ENCODE data around the gene LAPTM5.

LAPTM5 gene

GRCh38 chr1:30741239-30741894 lies 16.2 kb downstream of the LAPTM5 start:
- no peak for DNase-seq

- no peak for DNase-seq
Observed at GRCh38 chr1:30740251-30741238, 17.0 kb downstream of the LAPTM5 start.

GRCh38 chr1:30739601-30740000 lies 18.0 kb downstream of the LAPTM5 start:
- no peak for DNase-seq

GRCh38 chr1:30738715-30739559 lies 18.6 kb downstream of the LAPTM5 start:
- DNase-seq: no peak

- no peak for DNase-seq
Observed at GRCh38 chr1:30738040-30738714, 19.4 kb downstream of the LAPTM5 start.

GRCh38 chr1:30737357-30738039 lies 20.1 kb downstream of the LAPTM5 start:
- no peak for DNase-seq

- DNase-seq: no peak
Observed at GRCh38 chr1:30735668-30736498, 21.7 kb downstream of the LAPTM5 start.

GRCh38 chr1:30735124-30735523 lies 22.4 kb downstream of the LAPTM5 start:
- DNase-seq: no peak

- DNase-seq: no peak
Observed at GRCh38 chr1:30734580-30734979, 23.0 kb downstream of the LAPTM5 start.

- no peak for DNase-seq
Observed at GRCh38 chr1:30734106-30734505, 23.5 kb downstream of the LAPTM5 start.

GRCh38 chr1:30733493-30733892 lies 24.1 kb downstream of the LAPTM5 start:
- DNase-seq: no peak

GRCh38 chr1:30732277-30732996 lies 25.1 kb downstream of the LAPTM5 start:
- peak; percentile 8 for DNase-seq

- DNase-seq: no peak
Observed at GRCh38 chr1:30731806-30732276, 25.7 kb downstream of the LAPTM5 start.

- no peak for DNase-seq
Observed at GRCh38 chr1:30731109-30731805, 26.3 kb downstream of the LAPTM5 start.

- no peak for DNase-seq
Observed at GRCh38 chr1:30730346-30731108, 27.0 kb downstream of the LAPTM5 start.

- DNase-seq: no peak
Observed at GRCh38 chr1:30729901-30730300, 27.7 kb downstream of the LAPTM5 start.

- no peak for DNase-seq
Observed at GRCh38 chr1:30728832-30729638, 28.5 kb downstream of the LAPTM5 start.

- no peak for DNase-seq
Observed at GRCh38 chr1:30728340-30728739, 29.2 kb downstream of the LAPTM5 start.

Data from midbrain (tissue), 1 donor.